Mesendoderm (in vitro differentiated cells): ENCODE results near the gene PHB1.

ENCODE experiments used
- DNase-seq: peaks from one replicate; pipeline ENCODE4 v3.0.0; 2013
- H2AK5ac ChIP-seq: 2 replicates; pipeline ENCODE4 v1.6.1; 2013; ENCODE audit warnings: low read length, inconsistent platforms
- H2BK120ac ChIP-seq: 2 replicates; pipeline ENCODE4 v1.6.1; 2013; ENCODE audit warnings: low read depth, mild to moderate bottlenecking, low read length, moderate library complexity, mixed read lengths
- H2BK15ac ChIP-seq: replicated peaks from 2 replicates; pipeline ENCODE4 v1.6.1; 2013; ENCODE audit warnings: low read depth, mild to moderate bottlenecking, moderate library complexity
- H2BK5ac ChIP-seq: 2 replicates; pipeline ENCODE4 v1.6.1; 2013; ENCODE audit warnings: low read length, inconsistent platforms
- H3K18ac ChIP-seq: 2 replicates; pipeline ENCODE4 v1.6.1; 2013; ENCODE audit warnings: mild to moderate bottlenecking, low read length, mixed read lengths
- H3K23ac ChIP-seq: one replicate; pipeline ENCODE4 v1.6.1; 2013; ENCODE audit warnings: low read length
- H3K27ac ChIP-seq: 2 replicates; pipeline ENCODE4 v1.5.1; 2013; ENCODE audit warnings: low read depth, mild to moderate bottlenecking, inconsistent platforms, low read length, moderate library complexity
- H3K27me3 ChIP-seq: 2 replicates; pipeline ENCODE4 v1.6.1; 2013; ENCODE audit warnings: low read length, control low read depth, mild to moderate bottlenecking, inconsistent platforms; ENCODE audit not compliant: insufficient read depth, poor library complexity
- H3K36me3 ChIP-seq: 2 replicates; pipeline ENCODE4 v1.6.1; 2013; ENCODE audit warnings: low read length, inconsistent platforms; ENCODE audit not compliant: control insufficient read depth, insufficient read depth
- H3K4ac ChIP-seq: one replicate; pipeline ENCODE4 v1.6.1; 2013; ENCODE audit warnings: low read depth, mild to moderate bottlenecking, low read length, moderate library complexity
- H3K4me1 ChIP-seq: 2 replicates; pipeline ENCODE4 v1.6.1; 2013; ENCODE audit warnings: low read depth, low read length, inconsistent platforms; ENCODE audit not compliant: control insufficient read depth
- H3K4me2 ChIP-seq: 2 replicates; pipeline ENCODE4 v1.6.1; 2013; ENCODE audit warnings: low read length
- H3K4me3 ChIP-seq: 2 replicates; pipeline ENCODE4 v1.5.1; 2013; ENCODE audit warnings: mild to moderate bottlenecking, low read length
- H3K56ac ChIP-seq: one replicate; pipeline ENCODE4 v1.6.1; 2013; ENCODE audit warnings: low read length
- H3K79me1 ChIP-seq: 2 replicates; pipeline ENCODE4 v1.6.1; 2013; ENCODE audit warnings: low read length, inconsistent platforms
- H3K79me2 ChIP-seq: 2 replicates; pipeline ENCODE4 v1.6.1; 2013; ENCODE audit warnings: mild to moderate bottlenecking, low read length; ENCODE audit not compliant: control insufficient read depth, insufficient read depth
- H3K9ac ChIP-seq: 2 replicates; pipeline ENCODE4 v1.6.1; 2013; ENCODE audit warnings: low read length, inconsistent platforms
- H4K5ac ChIP-seq: one replicate; pipeline ENCODE4 v1.6.1; 2013; ENCODE audit warnings: low read length
- H4K8ac ChIP-seq: one replicate; pipeline ENCODE4 v1.6.1; 2013; ENCODE audit warnings: low read depth, mild to moderate bottlenecking, control low read depth, low read length, moderate library complexity
- WGBS: extraction: QIAGEN DNeasy Blood & Tissue Kit; methylation state at CpG from one replicate; pipeline ENCODE4 v1.1.7; 2013; ENCODE audit warnings: low lambda C conversion rate, missing lambda C conversion rate; ENCODE audit not compliant: insufficient coverage; ENCODE audit errors: extremely low coverage; 5-methylcytosine and 5-hydroxymethylcytosine counted together

Gene PHB1

DNA sequence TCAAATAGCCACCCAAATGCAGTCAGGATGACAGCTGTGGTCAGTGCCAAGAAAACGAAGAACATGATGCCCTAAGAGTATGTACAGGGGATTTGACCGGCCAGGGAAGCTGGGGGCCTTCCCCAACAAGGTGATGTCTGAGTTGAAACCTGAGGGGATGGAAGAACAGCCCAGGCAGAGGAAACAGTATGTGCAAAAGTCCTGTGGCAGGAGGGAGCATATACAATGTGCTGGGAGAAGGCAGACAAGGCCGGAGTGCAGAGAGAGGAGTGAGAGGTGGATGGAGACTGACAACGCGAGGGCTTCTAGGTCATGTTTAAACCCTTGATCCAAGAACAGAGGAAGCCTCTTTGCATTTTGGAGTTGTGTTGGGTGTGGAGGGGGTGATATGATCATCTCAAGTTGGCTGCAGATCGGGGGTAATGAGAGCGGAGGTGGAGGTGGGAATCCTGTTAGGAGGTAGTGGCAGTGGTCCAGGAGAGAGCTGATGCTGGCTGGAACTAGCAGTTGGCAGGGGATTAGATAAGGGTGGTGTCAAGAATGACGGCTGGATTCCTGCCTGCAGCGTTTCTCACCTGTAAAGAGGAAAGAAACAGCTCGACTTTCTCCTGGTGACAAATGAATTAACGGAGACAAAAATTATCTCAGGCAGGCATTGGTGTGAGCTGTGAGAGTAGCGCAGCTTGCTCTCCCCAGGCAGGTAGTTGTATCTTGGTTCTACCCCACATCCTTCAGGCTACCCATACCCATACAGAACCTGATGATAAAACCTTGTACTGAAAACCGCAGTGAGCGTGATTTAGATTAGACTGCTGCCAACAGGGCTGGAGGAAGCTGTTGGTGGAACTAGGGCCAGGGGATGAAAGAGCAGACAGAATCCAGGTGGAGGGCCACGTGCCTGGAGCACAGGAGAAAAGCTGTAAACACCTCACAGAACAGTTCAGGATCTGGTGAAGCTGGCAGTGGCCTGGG, 43.2 kb upstream of the PHB1 start:
- WGBS, result no CpG with 5 or more reads among the region's 15 CpGs
- Histone ChIP-seq H2BK5ac (no peak overlapping the region), H3K36me3 (no peaks in the 10 kb centered on the region), H3K27me3 (no peaks in the 10 kb centered on the region), H3K4me3 (no peak overlapping the region), H4K8ac (no peak overlapping the region), H3K4ac (no peak overlapping the region), H3K56ac (no peak overlapping the region), H3K9ac (no peak overlapping the region), H4K5ac (no peak overlapping the region), H2BK15ac (no peak overlapping the region), H2AK5ac (no peak overlapping the region), H3K27ac (no peak overlapping the region), H3K23ac (peak overlapping the region; percentile 9), H3K79me1 (no peaks in the 10 kb centered on the region), H2BK120ac (no peak overlapping the region), H3K79me2 (no peaks in the 10 kb centered on the region), H3K18ac (no peak overlapping the region), H3K4me1 (peaks cover 11% of the 10 kb centered on the region), H3K4me2 (no peak overlapping the region)
- DNase-seq, result peak; percentile 46

GRCh38 chr17:49456183-49456965, 41.7 kb upstream of the PHB1 start:
- H2AK5ac ChIP-seq, result no peak overlapping the region
- no peaks in the 10 kb centered on the region for H3K79me2 ChIP-seq
- H2BK5ac ChIP-seq, result no peak overlapping the region
- H2BK15ac ChIP-seq, result no peak overlapping the region
- no peak for DNase-seq
- no peaks in the 10 kb centered on the region for H3K27me3 ChIP-seq
- H3K18ac ChIP-seq, result no peak overlapping the region
- peaks cover 14% of the 10 kb centered on the region for H3K4me1 ChIP-seq
- no peak overlapping the region for H3K56ac ChIP-seq
- no peak overlapping the region for H3K4ac ChIP-seq
- no peak overlapping the region for H3K4me3 ChIP-seq
- H3K4me2 ChIP-seq, result no peak overlapping the region
- no CpG with 5 or more reads among the region's 5 CpGs for WGBS
- no peaks in the 10 kb centered on the region for H3K79me1 ChIP-seq
- H4K5ac ChIP-seq, result no peak overlapping the region
- H3K23ac ChIP-seq, result no peak overlapping the region
- no peak overlapping the region for H3K27ac ChIP-seq
- no peak overlapping the region for H2BK120ac ChIP-seq
- no peak overlapping the region for H3K9ac ChIP-seq
- no peak overlapping the region for H4K8ac ChIP-seq
- H3K36me3 ChIP-seq, result no peaks in the 10 kb centered on the region

GRCh38 chr17:49455272-49455861, 40.7 kb upstream of the PHB1 start:
- no peaks in the 10 kb centered on the region for H3K79me1 ChIP-seq
- no peak overlapping the region for H3K9ac ChIP-seq
- H3K4ac ChIP-seq, result no peak overlapping the region
- H4K8ac ChIP-seq, result no peak overlapping the region
- H3K4me3 ChIP-seq, result no peak overlapping the region
- H3K4me2 ChIP-seq, result no peak overlapping the region
- WGBS, result no CpG with 5 or more reads among the region's 9 CpGs
- H3K56ac ChIP-seq, result no peak overlapping the region
- no peak overlapping the region for H3K18ac ChIP-seq
- peaks cover 14% of the 10 kb centered on the region for H3K4me1 ChIP-seq
- H4K5ac ChIP-seq, result no peak overlapping the region
- no peak overlapping the region for H2AK5ac ChIP-seq
- no peak overlapping the region for H2BK5ac ChIP-seq
- no peak for DNase-seq
- no peak overlapping the region for H2BK120ac ChIP-seq
- no peaks in the 10 kb centered on the region for H3K27me3 ChIP-seq
- H3K79me2 ChIP-seq, result no peaks in the 10 kb centered on the region
- H2BK15ac ChIP-seq, result no peak overlapping the region
- H3K36me3 ChIP-seq, result no peaks in the 10 kb centered on the region
- no peak overlapping the region for H3K23ac ChIP-seq
- H3K27ac ChIP-seq, result no peak overlapping the region

DNA sequence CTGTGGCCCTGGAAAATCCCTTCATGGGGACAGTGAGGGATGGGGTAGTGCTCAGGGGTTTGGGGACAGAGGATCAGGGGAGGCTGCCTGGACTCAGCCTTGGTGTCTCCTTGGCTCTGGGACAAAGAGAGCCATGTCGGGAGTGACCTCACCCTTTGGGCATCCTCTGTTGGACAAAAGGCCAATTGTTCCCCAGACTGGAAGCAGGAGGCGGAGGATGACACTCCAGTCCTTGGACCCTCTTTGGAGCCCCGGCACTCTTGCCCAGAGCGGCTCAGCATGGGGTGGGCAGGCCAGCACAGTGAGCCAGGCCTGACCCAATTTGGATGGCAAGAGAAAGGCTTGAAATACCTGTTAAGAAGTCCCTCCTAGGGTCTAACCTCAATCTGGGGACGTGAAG, 39.4 kb upstream of the PHB1 start:
- no peaks in the 10 kb centered on the region for H3K79me1 ChIP-seq
- no peak overlapping the region for H4K8ac ChIP-seq
- no peak overlapping the region for H3K18ac ChIP-seq
- no peaks in the 10 kb centered on the region for H3K27me3 ChIP-seq
- no peak overlapping the region for H4K5ac ChIP-seq
- H3K4me1 ChIP-seq, result peaks cover 7% of the 10 kb centered on the region
- WGBS, result no CpG with 5 or more reads among the region's 5 CpGs
- H2BK5ac ChIP-seq, result no peak overlapping the region
- H3K36me3 ChIP-seq, result no peaks in the 10 kb centered on the region
- H3K4me3 ChIP-seq, result no peak overlapping the region
- no peak overlapping the region for H2BK120ac ChIP-seq
- H2BK15ac ChIP-seq, result no peak overlapping the region
- no peak overlapping the region for H3K23ac ChIP-seq
- H3K56ac ChIP-seq, result no peak overlapping the region
- H3K9ac ChIP-seq, result no peak overlapping the region
- no peak overlapping the region for H3K27ac ChIP-seq
- no peak overlapping the region for H3K4ac ChIP-seq
- no peak overlapping the region for H2AK5ac ChIP-seq
- peak; percentile 59 for DNase-seq
- no peak overlapping the region for H3K4me2 ChIP-seq
- H3K79me2 ChIP-seq, result no peaks in the 10 kb centered on the region

DNA sequence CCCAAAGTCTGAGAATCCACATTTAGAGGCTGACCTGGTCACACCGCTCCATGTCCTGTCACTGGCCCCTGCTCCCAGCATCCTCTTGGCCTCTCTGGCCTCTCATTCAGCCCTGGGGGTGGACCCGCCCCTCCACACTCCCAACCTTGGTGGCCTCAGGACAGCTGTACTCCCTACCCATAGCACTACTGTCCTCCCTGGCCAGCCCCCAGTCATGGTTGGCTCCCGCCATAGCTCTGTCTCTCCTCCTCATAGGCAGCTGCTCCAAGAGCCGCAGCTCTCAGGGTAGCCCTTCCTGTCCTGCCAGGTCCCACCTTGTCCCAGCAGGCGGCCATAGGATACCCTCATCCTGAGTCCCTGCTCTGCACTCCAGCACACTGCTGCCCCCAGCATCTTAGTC, 38.0 kb upstream of the PHB1 start:
- H3K4me3 ChIP-seq, result no peak overlapping the region
- no peaks in the 10 kb centered on the region for H3K79me1 ChIP-seq
- H2BK5ac ChIP-seq, result no peak overlapping the region
- no peak overlapping the region for H3K18ac ChIP-seq
- no peak overlapping the region for H3K56ac ChIP-seq
- no peak for DNase-seq
- peaks cover 4% of the 10 kb centered on the region for H3K4me1 ChIP-seq
- WGBS, result no CpG with 5 or more reads among the region's 5 CpGs
- no peaks in the 10 kb centered on the region for H3K36me3 ChIP-seq
- H3K23ac ChIP-seq, result no peak overlapping the region
- H3K4me2 ChIP-seq, result no peak overlapping the region
- H2BK15ac ChIP-seq, result no peak overlapping the region
- no peak overlapping the region for H2BK120ac ChIP-seq
- no peaks in the 10 kb centered on the region for H3K79me2 ChIP-seq
- no peak overlapping the region for H3K4ac ChIP-seq
- no peaks in the 10 kb centered on the region for H3K27me3 ChIP-seq
- H3K27ac ChIP-seq, result no peak overlapping the region
- H4K5ac ChIP-seq, result no peak overlapping the region
- H4K8ac ChIP-seq, result no peak overlapping the region
- H3K9ac ChIP-seq, result no peak overlapping the region
- no peak overlapping the region for H2AK5ac ChIP-seq
